AG04449 (cell line): ENCODE results near the gene FRAS1.

Source experiments
- CTCF ChIA-PET: fragments of 350-600 bp; formaldehyde crosslinking; extraction: SDS; loops from one replicate; lab custom pipeline; 2021; ENCODE audit warnings: antibody characterized with exemption; lab: Yijun Ruan, JAX
- POLR2A ChIA-PET: fragments of 400-600, 350-600 bp; formaldehyde crosslinking; extraction: SDS; loops from one replicate; lab custom pipeline; 2020; ENCODE audit warnings: antibody characterized with exemption, inconsistent platforms; lab: Yijun Ruan, JAX
- DNase-seq: peaks from one replicate; pipeline ENCODE4 v3.0.0-alpha.2; 2010; ENCODE audit warnings: low read depth, low spot score
- H3K4me3 ChIP-seq: 2 replicates; pipeline ENCODE4 v1.5.1; 2011; ENCODE audit warnings: low read depth, mild to moderate bottlenecking, control low read depth, low read length
- TF ChIP-seq, protein P1 (sequence below): IDR thresholded peaks from one replicate; pipeline ENCODE4 v1.5.1; 2011; ENCODE audit warnings: mild to moderate bottlenecking, moderate library complexity, low read length, control low read depth, inconsistent platforms; ENCODE audit not compliant: insufficient read depth; ENCODE audit errors: missing control alignments

Gene FRAS1

DNA sequence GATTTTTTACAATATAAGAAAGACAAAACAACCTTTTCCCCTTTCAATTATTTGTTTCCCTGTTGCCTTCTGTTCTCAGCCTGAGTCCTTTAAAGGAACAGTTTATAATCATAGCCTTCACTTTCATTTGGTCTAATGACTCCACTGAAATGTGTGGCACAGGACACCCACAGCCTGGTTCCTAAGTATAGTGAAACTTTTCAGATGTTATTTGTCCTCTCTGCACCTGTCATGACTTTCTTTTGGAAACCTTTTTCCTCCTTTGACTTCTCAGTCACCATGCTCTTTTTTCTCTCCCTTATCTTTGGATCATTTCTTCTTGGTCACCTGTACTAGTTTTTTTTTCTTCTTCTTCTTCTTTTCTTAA, 256.6 kb downstream of the FRAS1 start:
- no peak overlapping the region for H3K4me3 ChIP-seq
- DNase-seq: no peak
- TF ChIP-seq, protein P1, sequence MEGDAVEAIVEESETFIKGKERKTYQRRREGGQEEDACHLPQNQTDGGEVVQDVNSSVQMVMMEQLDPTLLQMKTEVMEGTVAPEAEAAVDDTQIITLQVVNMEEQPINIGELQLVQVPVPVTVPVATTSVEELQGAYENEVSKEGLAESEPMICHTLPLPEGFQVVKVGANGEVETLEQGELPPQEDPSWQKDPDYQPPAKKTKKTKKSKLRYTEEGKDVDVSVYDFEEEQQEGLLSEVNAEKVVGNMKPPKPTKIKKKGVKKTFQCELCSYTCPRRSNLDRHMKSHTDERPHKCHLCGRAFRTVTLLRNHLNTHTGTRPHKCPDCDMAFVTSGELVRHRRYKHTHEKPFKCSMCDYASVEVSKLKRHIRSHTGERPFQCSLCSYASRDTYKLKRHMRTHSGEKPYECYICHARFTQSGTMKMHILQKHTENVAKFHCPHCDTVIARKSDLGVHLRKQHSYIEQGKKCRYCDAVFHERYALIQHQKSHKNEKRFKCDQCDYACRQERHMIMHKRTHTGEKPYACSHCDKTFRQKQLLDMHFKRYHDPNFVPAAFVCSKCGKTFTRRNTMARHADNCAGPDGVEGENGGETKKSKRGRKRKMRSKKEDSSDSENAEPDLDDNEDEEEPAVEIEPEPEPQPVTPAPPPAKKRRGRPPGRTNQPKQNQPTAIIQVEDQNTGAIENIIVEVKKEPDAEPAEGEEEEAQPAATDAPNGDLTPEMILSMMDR: no peak
- POLR2A ChIA-PET: no interaction called here
- CTCF ChIA-PET: no interaction called here

DNA sequence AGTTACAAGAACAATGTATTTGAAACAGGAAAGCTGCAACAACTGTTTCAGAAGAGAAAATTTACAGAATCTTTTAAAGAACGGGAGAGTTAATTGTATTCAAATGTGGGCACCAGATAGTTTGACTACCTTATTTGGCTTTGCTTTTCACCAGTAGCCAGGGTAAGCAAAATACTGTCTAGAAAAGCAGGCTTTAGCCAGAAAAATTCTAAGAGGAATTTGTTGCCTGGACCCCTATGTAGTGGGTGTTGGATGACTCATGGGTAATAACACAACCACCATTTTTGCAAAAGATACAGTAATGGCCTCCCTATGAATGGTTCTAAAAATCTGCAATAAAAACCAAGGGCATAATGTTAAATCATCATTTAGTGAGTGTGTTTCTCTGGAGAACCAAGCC, 261.0 kb downstream of the FRAS1 start:
- CTCF ChIA-PET: no interaction called here
- DNase-seq: no peak
- no peak overlapping the region for H3K4me3 ChIP-seq
- POLR2A ChIA-PET: no interaction called here
- TF ChIP-seq, protein P1: no peak

DNA sequence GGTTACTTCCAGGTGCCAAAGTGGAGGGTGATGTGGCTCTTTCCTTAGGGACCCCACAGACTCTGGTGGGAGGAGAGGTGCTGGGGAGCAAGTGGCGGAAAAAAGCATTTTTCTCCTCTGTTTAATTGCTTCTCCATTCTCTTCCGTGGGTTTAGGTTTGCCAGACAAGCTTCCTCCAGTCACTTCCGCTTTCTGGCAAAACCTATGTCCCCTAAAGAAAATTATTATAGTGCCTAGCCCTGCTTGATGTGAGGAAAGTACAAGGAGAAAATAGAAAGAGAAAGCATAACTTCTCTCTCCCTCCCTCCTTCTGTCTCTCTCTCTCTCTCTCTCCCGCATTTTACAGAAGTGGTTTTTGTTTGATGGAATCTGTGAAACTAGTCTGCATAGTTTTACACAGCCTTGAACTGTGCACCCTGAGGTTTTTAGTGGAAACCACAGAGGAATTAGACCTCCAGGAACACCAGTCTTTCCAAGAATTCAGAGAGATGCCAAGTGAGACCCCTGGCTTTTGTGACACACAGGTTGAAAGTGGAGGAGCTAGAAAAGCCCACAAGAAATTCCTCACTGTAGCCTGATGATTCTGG, 263.3 kb downstream of the FRAS1 start:
- no peak overlapping the region for H3K4me3 ChIP-seq
- no peak for DNase-seq
- TF ChIP-seq, protein P1: no peak
- POLR2A ChIA-PET: no interaction called here
- CTCF ChIA-PET: interaction anchor here (0.7 kb wide), 1 partner anchor 29 kb away, joined by 3 read pairs; no protein-coding TSS in a partner anchor

DNA sequence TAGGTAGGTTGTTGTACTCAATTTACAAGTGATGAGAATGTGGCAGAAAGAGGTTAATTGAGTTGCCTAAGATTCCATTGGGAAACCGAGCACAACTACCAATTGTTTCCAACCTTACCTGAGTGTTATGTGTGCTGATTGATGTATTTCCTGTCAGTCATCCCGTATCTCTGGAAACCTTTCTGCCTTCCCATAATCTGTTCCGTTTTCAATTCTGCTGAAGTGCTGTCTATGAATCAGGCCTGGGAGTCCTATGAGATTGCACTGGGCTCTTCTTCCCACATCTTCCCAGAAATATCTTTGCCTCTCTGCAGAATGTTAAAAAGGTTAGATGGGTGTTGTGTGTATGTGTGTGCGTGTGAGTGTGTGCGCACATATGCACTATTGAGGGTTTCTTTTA, 264.9 kb downstream of the FRAS1 start:
- ChIA-PET POLR2A (no interaction called here), CTCF (no interaction called here)
- DNase-seq: no peak
- H3K4me3 ChIP-seq: no peak overlapping the region
- TF ChIP-seq, protein P1: no peak

DNA sequence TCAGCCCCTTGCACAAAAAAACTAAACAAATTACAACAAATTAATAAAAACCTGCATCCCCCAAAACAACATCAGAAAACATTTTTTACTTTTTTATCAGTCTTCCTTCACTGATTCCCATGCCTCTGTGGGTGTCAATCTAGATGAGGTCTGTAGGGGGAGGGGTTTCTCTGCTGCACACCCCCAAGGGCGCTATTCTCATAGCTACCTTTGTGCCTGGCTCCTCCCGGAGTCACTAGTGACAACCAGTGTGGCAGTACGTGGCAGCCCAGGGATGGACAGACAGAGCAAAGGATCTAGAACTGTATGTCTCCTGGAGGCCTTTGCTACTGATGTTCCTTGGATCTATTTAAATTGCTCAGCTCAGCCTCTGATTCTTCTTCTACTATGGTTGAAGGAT, 266.3 kb downstream of the FRAS1 start:
- TF ChIP-seq, protein P1: no peak
- ChIA-PET POLR2A (no interaction called here), CTCF (no interaction called here)
- no peak overlapping the region for H3K4me3 ChIP-seq
- no peak for DNase-seq

DNA sequence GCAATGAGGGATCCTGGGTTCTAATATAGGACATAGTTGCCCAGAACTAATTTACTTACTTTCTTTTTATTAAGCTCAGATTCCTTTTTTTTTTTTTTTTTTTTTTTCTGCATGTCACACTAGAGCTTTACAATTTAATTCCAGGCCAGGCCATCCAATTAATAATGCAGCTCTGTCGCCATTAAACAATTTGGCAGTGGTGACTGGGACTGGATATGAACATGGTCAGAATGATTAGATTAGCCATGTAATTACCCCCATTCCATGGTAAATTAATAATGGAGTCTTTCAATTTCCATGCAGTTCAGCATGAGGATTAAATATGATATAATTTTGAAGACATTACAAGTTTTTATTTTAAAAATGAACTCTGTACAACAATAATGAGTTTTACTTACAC, 267.5 kb downstream of the FRAS1 start:
- no peak for DNase-seq
- POLR2A ChIA-PET: no interaction called here
- CTCF ChIA-PET: interaction anchor here (0.9 kb wide), 1 partner anchor 305 kb away, joined by 3 read pairs; no protein-coding TSS in a partner anchor
- no peak overlapping the region for H3K4me3 ChIP-seq
- TF ChIP-seq, protein P1: no peak
